NOMO-1 (cell line): ENCODE results near the gene RNF223.
"Not testable (repeated sequence)": the region's sequence is repeated elsewhere in the genome, so short reads cannot be mapped to it uniquely, and the experiment has no call there.

ENCODE experiments used
- DNase-seq, 2 experiments: peaks; one replicate each; lab custom pipeline; 2025; ENCODE audit not compliant: unreplicated experiment in 2 of 2; lab: John Stamatoyannopoulos, UW

Gene RNF223

GRCh38 chr1:1061682-1062345 lies 12.3 kb downstream of the RNF223 start:
- DNase-seq, result no peak

- DNase-seq, result no peak
Measured at GRCh38 chr1:1060281-1061000, 13.7 kb downstream of the RNF223 start.

- DNase-seq, result peak; percentile 62 to 72
Measured at GRCh38 chr1:1059494-1060280, 14.4 kb downstream of the RNF223 start.

GRCh38 chr1:1058921-1059493 lies 15.1 kb downstream of the RNF223 start:
- DNase-seq, result no peak

GRCh38 chr1:1058088-1058905 lies 15.8 kb downstream of the RNF223 start:
- no peak for DNase-seq

- DNase-seq, result not testable (repeated sequence)
Measured at GRCh38 chr1:1057769-1058087, 16.4 kb downstream of the RNF223 start.

GRCh38 chr1:1055841-1056736 lies 18.0 kb downstream of the RNF223 start:
- DNase-seq, result no peak

GRCh38 chr1:1054971-1055370 lies 19.1 kb downstream of the RNF223 start:
- no peak for DNase-seq

GRCh38 chr1:1054099-1054700 lies 19.9 kb downstream of the RNF223 start:
- no peak for DNase-seq

GRCh38 chr1:1053682-1054081 lies 20.4 kb downstream of the RNF223 start:
- no peak for DNase-seq

- no peak for DNase-seq
Measured at GRCh38 chr1:1053022-1053421, 21.1 kb downstream of the RNF223 start.

- DNase-seq, result no peak
Measured at GRCh38 chr1:1052003-1052840, 21.9 kb downstream of the RNF223 start.

- no peak for DNase-seq
Measured at GRCh38 chr1:1051127-1051810, 22.8 kb downstream of the RNF223 start.

GRCh38 chr1:1050577-1051052 lies 23.5 kb downstream of the RNF223 start:
- no peak for DNase-seq

GRCh38 chr1:1049318-1050165 lies 24.6 kb downstream of the RNF223 start:
- DNase-seq, result no peak

- no peak for DNase-seq
Measured at GRCh38 chr1:1048765-1049164, 25.3 kb downstream of the RNF223 start.

GRCh38 chr1:1047963-1048362 lies 26.1 kb downstream of the RNF223 start:
- no peak for DNase-seq
